GM12878 (cell line): ENCODE results near the gene KRTAP10-1. TPM values are rescaled to one million over a fixed set of nuclear protein-coding genes. Genes with fewer than 3 reads are reported as not detected.

Experiments
- ATAC-seq: fragments of 200-7000 bp; cut with Tn5 transposase; 3 replicates; pipeline ENCODE4 v1.9.1; 2020; ENCODE audit warnings: mild to moderate bottlenecking, moderate library complexity
- BruUV-seq: library from RNA; stranded (reverse); fragments of 400-500 nt; replicated peaks from 2 replicates; lab custom pipeline; 2021; lab: Mats Ljungman, UMichigan
- CTCF ChIA-PET: fragments of 300-600 bp; sonication (Branson Sonifier 250); formaldehyde crosslinking; extraction: SDS; loops from one replicate; lab custom pipeline; 2021; ENCODE audit warnings: inconsistent platforms; lab: Yijun Ruan, JAX
- POLR2A ChIA-PET: fragments of 350-600 bp; formaldehyde crosslinking; extraction: SDS; loops from one replicate; lab custom pipeline; 2021; ENCODE audit warnings: inconsistent platforms; lab: Charles Lee
- RAD21 ChIA-PET: fragments of 300-600 bp; sonication (Branson Sonifier 250); formaldehyde crosslinking; loops from one replicate; lab custom pipeline; 2023; ENCODE audit warnings: antibody characterized with exemption; ENCODE audit not compliant: unreplicated experiment; lab: Charles Lee
- SMC1A ChIA-PET: fragments of 300-600 bp; sonication (Branson Sonifier 250); formaldehyde crosslinking; loops from one replicate; lab custom pipeline; 2023; ENCODE audit not compliant: unreplicated experiment, uncharacterized antibody; lab: Charles Lee
- DNase-seq: peaks from one replicate; pipeline ENCODE4 v3.0.0-alpha.2; 2011; ENCODE audit warnings: low read depth, low spot score
- FAIRE-seq: peaks from 3 replicates; lab custom pipeline; 2011; peaks lifted over from hg19 to GRCh38; lab: Jason Lieb, UNC
- H2AFZ ChIP-seq: 2 replicates; pipeline ENCODE4 v1.6.0; 2011; ENCODE audit warnings: low read depth, low read length, control low read depth; ENCODE audit not compliant: control insufficient read depth
- H3K27ac ChIP-seq: 2 replicates; pipeline ENCODE4 v1.5.1; 2011; ENCODE audit warnings: control low read depth; ENCODE audit not compliant: control insufficient read depth, insufficient read depth
- H3K27me3 ChIP-seq, 2 experiments: replicated peaks in 1 of 2; 2 replicates each; pipeline versions ENCODE4 v1.6.0 to v1.6.1; 2011; ENCODE audit warnings: low read length in 1 of 2; ENCODE audit not compliant: control insufficient read depth in 2 of 2, insufficient read depth in 2 of 2
- H3K36me3 ChIP-seq, 2 experiments: 2 replicates each; pipeline ENCODE4 v1.5.1; 2011; ENCODE audit warnings: low read length in 1 of 2; ENCODE audit not compliant: control insufficient read depth in 2 of 2, insufficient read depth in 2 of 2
- H3K4me1 ChIP-seq: 2 replicates; pipeline ENCODE4 v1.6.1; 2011; ENCODE audit warnings: mild to moderate bottlenecking, low read length, moderate library complexity, mixed read lengths; ENCODE audit not compliant: control insufficient read depth, insufficient read depth
- H3K4me2 ChIP-seq: 2 replicates; pipeline ENCODE4 v1.6.0; 2011; ENCODE audit warnings: control low read depth; ENCODE audit not compliant: control insufficient read depth, insufficient read depth
- H3K4me3 ChIP-seq: fragments of 200-600 bp; sonication (generic); 2 replicates; pipeline ENCODE4 v1.5.1; 2016
- H3K79me2 ChIP-seq: 2 replicates; pipeline ENCODE4 v1.6.0; 2011; ENCODE audit warnings: low read length; ENCODE audit not compliant: control insufficient read depth, insufficient read depth
- H3K9ac ChIP-seq: 2 replicates; pipeline ENCODE4 v1.8.0; 2011; ENCODE audit warnings: low read length, control low read depth, mixed read lengths; ENCODE audit not compliant: control insufficient read depth, insufficient read depth
- H3K9me3 ChIP-seq: replicated peaks from 3 replicates; pipeline ENCODE4 v1.5.1; 2011; ENCODE audit warnings: mild to moderate bottlenecking, low read length; ENCODE audit not compliant: control insufficient read depth, insufficient read depth
- H4K20me1 ChIP-seq: 2 replicates; pipeline ENCODE4 v1.6.0; 2011; ENCODE audit not compliant: control insufficient read depth, insufficient read depth
- HDGF ChIP-seq: fragments of 450-650 bp; IDR thresholded peaks from 2 replicates; pipeline ENCODE4 v1.6.1; 2016; ENCODE audit warnings: antibody characterized with exemption
- IRF4 ChIP-seq: IDR thresholded peaks from 2 replicates; pipeline ENCODE4 v1.6.1; 2011; ENCODE audit warnings: low read depth, low read length
- MTA3 ChIP-seq: IDR thresholded peaks from 2 replicates; pipeline ENCODE4 v1.6.1; 2012; ENCODE audit warnings: low read length, inconsistent platforms, borderline replicate concordance
- RAD51 ChIP-seq: fragments of 450-650 bp; IDR thresholded peaks from 2 replicates; pipeline ENCODE4 v1.6.1; 2016; ENCODE audit warnings: moderate library complexity, mild to moderate bottlenecking, inconsistent platforms
- RFX5 ChIP-seq: IDR thresholded peaks from 2 replicates; pipeline ENCODE4 v1.6.1; 2011; ENCODE audit warnings: low read depth, low read length, improper control_type of control experiment
- SMARCA5 ChIP-seq: fragments of 450-650 bp; IDR thresholded peaks from 2 replicates; pipeline ENCODE4 v1.6.1; 2017; ENCODE audit warnings: mild to moderate bottlenecking
- SRF ChIP-seq, 2 experiments: IDR thresholded peaks; 2 replicates each; pipeline ENCODE4 v1.6.1; 2011; ENCODE audit warnings: low read depth in 2 of 2, low read length in 2 of 2, mild to moderate bottlenecking in 1 of 2, moderate library complexity in 1 of 2
- WGBS: methylation state at CpG from one replicate; pipeline ENCODE4 v1.1.6; 2016; ENCODE audit warnings: low lambda C conversion rate; ENCODE audit not compliant: insufficient replicate concordance, insufficient coverage; ENCODE audit errors: missing lambda C conversion rate; 5-methylcytosine and 5-hydroxymethylcytosine counted together
- in situ Hi-C: fragments of 300-500 bp; cut with MboI; formaldehyde crosslinking; loops from 9 replicates; pipeline ENCODE4 v1.14.3; 2018; ENCODE audit warnings: mixed read lengths
- intact Hi-C: fragments of 100-400 bp; cut with micrococcal nuclease; formaldehyde crosslinking; loops from one replicate; pipeline ENCODE4 v1.14.2; 2022; ENCODE audit not compliant: unreplicated experiment
- polyA plus RNA-seq, 11 experiments: library from polyadenylated mRNA; depleted of rRNA in 4 of 11; unstranded in 6 of 11; stranded (reverse) in 5 of 11; fragments of >200 nt; fragmentation: Nextera tagmentation in 4 of 11; fragmentation: Illumina TruSeq in 1 of 11; extraction: Ambion mirVana in 4 of 11; extraction: Trizol in 1 of 11; gene quantifications; 1 replicate in 1 of 11; 2 replicates in 10 of 11; pipeline versions ENCODE4 v1.2.1 to v1.2.3, GENCODE V29; 2011 to 2016; ENCODE audit warnings: inconsistent platforms in 2 of 11, missing spikeins in 2 of 11, low read depth in 1 of 11
- total RNA-seq, 4 experiments: library from RNA; depleted of rRNA in 3 of 4; stranded (reverse); fragments of >200 nt in 3 of 4; fragmentation: Illumina TruSeq in 1 of 4; extraction: Trizol in 1 of 4; gene quantifications; 2 replicates each; pipeline versions ENCODE4 v1.2.1 to v1.2.3, GENCODE V29; 2013 to 2021
- TF ChIP-seq, protein P1 (sequence below): fragments of 450-650 bp; formaldehyde crosslinking; IDR thresholded peaks from 2 replicates; pipeline ENCODE4 v1.4.0; 2022; ENCODE audit warnings: mild to moderate bottlenecking, moderate library complexity

The KRTAP10-1 gene
- total and polyA plus RNA-seq, 10 of the 15 experiments (the other 5 are each of a cell fraction or from before 2014, with no cell fraction given): not detected

DNA sequence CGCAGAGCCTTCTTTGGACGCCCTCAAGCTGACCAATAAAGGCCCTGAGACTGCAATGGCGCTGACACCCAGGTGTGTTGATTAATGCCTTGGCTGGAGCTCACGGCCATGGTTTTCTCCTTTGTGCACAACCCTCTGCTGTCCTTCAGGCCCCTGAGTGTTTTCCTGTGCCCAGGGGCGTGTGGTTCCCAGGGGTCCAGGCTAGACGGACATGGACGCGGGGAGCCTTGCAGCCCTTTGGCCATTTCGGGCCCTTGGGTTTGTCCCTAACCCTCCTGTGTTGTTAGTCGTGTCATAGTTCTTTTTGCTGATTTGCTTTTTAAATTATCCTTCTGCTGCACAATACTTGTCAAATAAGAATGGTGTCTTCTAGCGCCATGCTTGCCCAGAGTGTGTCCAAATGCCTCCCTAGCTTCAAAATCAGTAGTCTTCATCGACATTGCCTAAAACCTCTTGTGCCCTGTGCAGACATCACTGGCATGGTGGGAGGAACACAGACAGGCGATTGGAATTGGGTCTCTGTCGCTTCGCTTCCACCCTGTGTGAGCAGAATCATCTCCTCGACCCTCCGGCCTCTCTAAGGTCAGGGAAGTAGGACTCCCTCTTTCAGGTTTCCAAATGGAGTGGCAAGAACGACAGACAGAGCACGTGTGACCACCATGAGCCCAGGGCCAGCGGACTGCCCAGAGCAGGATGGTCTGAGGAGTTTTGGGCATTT lies 35.5 kb upstream of the KRTAP10-1 start:
- 29% methylated on average over 20 of the region's 20 CpGs for WGBS
- H3K79me2 ChIP-seq: no peaks in the 10 kb centered on the region
- H3K4me1 ChIP-seq: no peaks in the 10 kb centered on the region
- H3K27ac ChIP-seq: no peak overlapping the region
- peaks cover 1% of the 10 kb centered on the region; the same call in 2 of the 3 replicates for H3K9me3 ChIP-seq
- H3K36me3 ChIP-seq: no peaks in the 10 kb centered on the region
- DNase-seq: no peak
- ATAC-seq: no peak
- no peaks in the 10 kb centered on the region for H4K20me1 ChIP-seq
- in situ Hi-C loops (no loop called here), intact Hi-C loops (no loop called here)
- H3K4me2 ChIP-seq: no peak overlapping the region
- no peak overlapping the region for H3K9ac ChIP-seq
- ChIA-PET RAD21 (no interaction called here), POLR2A (no interaction called here), SMC1A (no interaction called here)
- BruUV-seq: no TSS peak
- no peak for FAIRE-seq
- H2AFZ ChIP-seq: no peak overlapping the region
- no peaks in the 10 kb centered on the region for H3K27me3 ChIP-seq
- TF ChIP-seq SMARCA5: no peak
- TF ChIP-seq SRF (IDR thresholded peaks at IDR 0.05; ENCODE audit: low read depth in 2 of 2, low read length in 2 of 2): no peak
- TF ChIP-seq, protein P1, sequence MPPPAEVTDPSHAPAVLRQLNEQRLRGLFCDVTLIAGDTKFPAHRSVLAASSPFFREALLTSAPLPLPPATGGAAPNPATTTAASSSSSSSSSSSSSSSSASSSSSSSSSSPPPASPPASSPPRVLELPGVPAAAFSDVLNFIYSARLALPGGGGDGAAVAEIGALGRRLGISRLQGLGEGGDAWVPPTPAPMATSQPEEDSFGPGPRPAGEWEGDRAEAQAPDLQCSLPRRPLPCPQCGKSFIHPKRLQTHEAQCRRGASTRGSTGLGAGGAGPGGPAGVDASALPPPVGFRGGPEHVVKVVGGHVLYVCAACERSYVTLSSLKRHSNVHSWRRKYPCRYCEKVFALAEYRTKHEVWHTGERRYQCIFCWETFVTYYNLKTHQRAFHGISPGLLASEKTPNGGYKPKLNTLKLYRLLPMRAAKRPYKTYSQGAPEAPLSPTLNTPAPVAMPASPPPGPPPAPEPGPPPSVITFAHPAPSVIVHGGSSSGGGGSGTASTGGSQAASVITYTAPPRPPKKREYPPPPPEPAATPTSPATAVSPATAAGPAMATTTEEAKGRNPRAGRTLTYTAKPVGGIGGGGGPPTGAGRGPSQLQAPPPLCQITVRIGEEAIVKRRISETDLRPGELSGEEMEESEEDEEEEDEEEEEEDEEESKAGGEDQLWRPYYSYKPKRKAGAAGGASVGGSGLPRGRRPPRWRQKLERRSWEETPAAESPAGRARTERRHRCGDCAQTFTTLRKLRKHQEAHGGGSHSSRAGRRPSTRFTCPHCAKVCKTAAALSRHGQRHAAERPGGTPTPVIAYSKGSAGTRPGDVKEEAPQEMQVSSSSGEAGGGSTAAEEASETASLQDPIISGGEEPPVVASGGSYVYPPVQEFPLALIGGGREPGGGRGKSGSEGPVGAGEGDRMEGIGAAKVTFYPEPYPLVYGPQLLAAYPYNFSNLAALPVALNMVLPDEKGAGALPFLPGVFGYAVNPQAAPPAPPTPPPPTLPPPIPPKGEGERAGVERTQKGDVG (CRISPR knock-in tag): no peak
- no peak for TF ChIP-seq HDGF
- no peak for TF ChIP-seq MTA3
- TF ChIP-seq RAD51: no peak
- TF ChIP-seq RFX5: no peak
- no peak for TF ChIP-seq IRF4
- TF ChIP-seq, all 136 proteins: peak for 0
- CTCF ChIA-PET: no interaction called here
- no peak overlapping the region for H3K4me3 ChIP-seq
